HEK293T (cell line): ENCODE data around the gene CAMSAP1.
A peak's percentile ranks its signal among the peaks of the same experiment; 100 is the strongest.

Source experiments
- CTCF ChIA-PET: fragments of 350-600 bp; formaldehyde crosslinking; extraction: SDS; loops from one replicate; lab custom pipeline; 2021; ENCODE audit warnings: antibody characterized with exemption, inconsistent platforms; lab: Yijun Ruan, JAX
- POLR2A ChIA-PET: fragments of 350-600 bp; formaldehyde crosslinking; extraction: SDS; loops from one replicate; lab custom pipeline; 2020; ENCODE audit warnings: antibody characterized with exemption, inconsistent platforms; lab: Yijun Ruan, JAX
- DNase-seq: peaks from one replicate; pipeline ENCODE4 v3.0.0; 2012; ENCODE audit warnings: mixed read lengths; ENCODE audit errors: extremely low spot score
- ARNT ChIP-seq: fragments of 450-650 bp; IDR thresholded peaks from 2 replicates; pipeline ENCODE4 v1.6.1; 2017; ENCODE audit warnings: mild to moderate bottlenecking
- BHLHE40 ChIP-seq: fragments of 450-650 bp; IDR thresholded peaks from 2 replicates; pipeline ENCODE4 v1.6.1; 2016; ENCODE audit warnings: mild to moderate bottlenecking, moderate library complexity, borderline replicate concordance
- CTBP1 ChIP-seq: fragments of 450-650 bp; IDR thresholded peaks from 2 replicates; pipeline ENCODE4 v1.6.1; 2016; ENCODE audit warnings: borderline replicate concordance
- ELF4 ChIP-seq: fragments of 450-650 bp; IDR thresholded peaks from 2 replicates; pipeline ENCODE4 v1.6.1; 2017; ENCODE audit warnings: antibody characterized with exemption
- FOXA1 ChIP-seq: fragments of 450-650 bp; IDR thresholded peaks from 2 replicates; pipeline ENCODE4 v1.6.1; 2016; ENCODE audit warnings: mild to moderate bottlenecking
- FOXK2 ChIP-seq: fragments of 450-650 bp; IDR thresholded peaks from 2 replicates; pipeline ENCODE4 v1.6.1; 2016; ENCODE audit warnings: mild to moderate bottlenecking
- FOXM1 ChIP-seq: fragments of 450-650 bp; IDR thresholded peaks from 2 replicates; pipeline ENCODE4 v1.6.1; 2017; ENCODE audit warnings: mild to moderate bottlenecking, borderline replicate concordance
- HDGF ChIP-seq: fragments of 450-650 bp; IDR thresholded peaks from 2 replicates; pipeline ENCODE4 v1.6.1; 2017; ENCODE audit warnings: antibody characterized with exemption, borderline replicate concordance
- L3MBTL2 ChIP-seq: fragments of 450-650 bp; conservative IDR thresholded peaks from 2 replicates; pipeline ENCODE4 v1.6.1; 2016; ENCODE audit warnings: mild to moderate bottlenecking
- LEF1 ChIP-seq: fragments of 450-650 bp; IDR thresholded peaks from 2 replicates; pipeline ENCODE4 v1.6.1; 2017; ENCODE audit warnings: mild to moderate bottlenecking, borderline replicate concordance
- NFRKB ChIP-seq: fragments of 450-650 bp; IDR thresholded peaks from 2 replicates; pipeline ENCODE4 v1.6.1; 2016; ENCODE audit warnings: mild to moderate bottlenecking, moderate library complexity
- SP1 ChIP-seq: fragments of 450-650 bp; IDR thresholded peaks from 2 replicates; pipeline ENCODE4 v1.6.1; 2017
- SUZ12 ChIP-seq: fragments of 450-650 bp; IDR thresholded peaks from 2 replicates; pipeline ENCODE4 v1.6.1; 2016; ENCODE audit warnings: mild to moderate bottlenecking
- TARDBP ChIP-seq: fragments of 450-650 bp; IDR thresholded peaks from 2 replicates; pipeline ENCODE4 v1.6.1; 2016
- ZNF384 ChIP-seq: fragments of 450-650 bp; IDR thresholded peaks from 2 replicates; pipeline ENCODE4 v1.6.1; 2016
- TF ChIP-seq, protein P1 (sequence below): fragments of 450-650 bp; IDR thresholded peaks from 2 replicates; pipeline ENCODE4 v1.6.1; 2016

The CAMSAP1 gene

GRCh38 chr9:135909371-135909770 lies 2.0 kb upstream of the CAMSAP1 start:
- ChIA-PET POLR2A (no interaction called here), CTCF (no interaction called here)
- no peak for DNase-seq
- no peak for TF ChIP-seq ELF4
- no peak for TF ChIP-seq FOXM1

- DNase-seq: no peak
- ChIA-PET POLR2A (no interaction called here), CTCF (no interaction called here)
- TF ChIP-seq CTBP1 (no peak), ELF4 (no peak), ZNF384 (no peak), L3MBTL2 (no peak), ARNT (no peak), SP1 (no peak), HDGF (no peak), BHLHE40 (no peak), FOXK2 (no peak), NFRKB (no peak), LEF1 (no peak), FOXA1 (no peak), TARDBP (no peak)
- TF ChIP-seq, protein P1, sequence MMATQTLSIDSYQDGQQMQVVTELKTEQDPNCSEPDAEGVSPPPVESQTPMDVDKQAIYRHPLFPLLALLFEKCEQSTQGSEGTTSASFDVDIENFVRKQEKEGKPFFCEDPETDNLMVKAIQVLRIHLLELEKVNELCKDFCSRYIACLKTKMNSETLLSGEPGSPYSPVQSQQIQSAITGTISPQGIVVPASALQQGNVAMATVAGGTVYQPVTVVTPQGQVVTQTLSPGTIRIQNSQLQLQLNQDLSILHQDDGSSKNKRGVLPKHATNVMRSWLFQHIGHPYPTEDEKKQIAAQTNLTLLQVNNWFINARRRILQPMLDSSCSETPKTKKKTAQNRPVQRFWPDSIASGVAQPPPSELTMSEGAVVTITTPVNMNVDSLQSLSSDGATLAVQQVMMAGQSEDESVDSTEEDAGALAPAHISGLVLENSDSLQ: no peak
Observed at GRCh38 chr9:135908754-135909204, 1.4 kb upstream of the CAMSAP1 start.

DNA sequence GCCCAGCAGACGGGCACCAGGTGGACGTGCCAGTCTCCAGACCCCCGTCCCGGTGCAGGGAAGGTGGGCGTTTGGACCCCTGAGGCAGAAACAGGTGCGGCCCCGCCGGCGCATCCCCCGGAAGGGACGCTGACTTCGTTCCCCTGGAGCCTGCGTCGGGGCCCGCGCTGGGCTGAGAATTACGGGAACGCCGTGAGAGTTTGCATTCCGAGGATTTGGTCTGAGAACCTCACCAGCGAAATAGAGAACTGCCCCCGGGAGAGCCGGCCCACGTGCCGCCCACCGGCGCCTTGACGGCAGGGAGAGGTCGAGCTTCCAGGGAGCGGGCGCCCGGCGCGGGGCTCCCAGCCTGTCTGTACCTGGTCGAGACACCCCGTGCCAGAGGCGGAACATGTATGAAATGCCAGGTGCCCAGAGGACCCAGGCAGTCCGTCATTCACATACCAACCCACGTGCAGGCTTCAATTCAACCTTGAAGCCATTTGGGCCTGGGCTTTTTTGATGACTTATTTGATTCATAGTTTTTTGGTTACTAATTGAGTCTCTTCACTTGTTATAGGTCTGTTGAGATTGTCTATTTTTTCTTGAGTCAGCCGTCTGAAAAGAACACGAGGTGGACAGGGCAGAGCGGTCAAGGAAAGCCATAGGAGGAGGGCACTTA lies 877 bp upstream of the CAMSAP1 start:
- ChIA-PET CTCF (no interaction called here), POLR2A (no interaction called here)

GRCh38 chr9:135907006-135907430 lies 328 bp downstream of the CAMSAP1 start:
- POLR2A ChIA-PET: interaction anchor here (0.6 to 0.9 kb wide), 2 partner anchors 15 to 48 kb away, joined by 3 to 4 read pairs; no protein-coding TSS in a partner anchor
- peak; percentile 53 for DNase-seq
- CTCF ChIA-PET: no interaction called here
- TF ChIP-seq TARDBP: no peak
- TF ChIP-seq FOXM1: peak; percentile 55; the same call in 1 of the 2 replicates
- TF ChIP-seq BHLHE40: no peak
- no peak for TF ChIP-seq SP1
- no peak for TF ChIP-seq SUZ12
- TF ChIP-seq FOXK2: no peak

More for the DNA sequence above, 877 bp upstream of the CAMSAP1 start:
- TF ChIP-seq FOXK2 (no peak), HDGF (no peak), BHLHE40 (no peak), CTBP1 (no peak), ELF4 (no peak), TARDBP (no peak), L3MBTL2 (peak; percentile 89)
- no peak for DNase-seq

DNA sequence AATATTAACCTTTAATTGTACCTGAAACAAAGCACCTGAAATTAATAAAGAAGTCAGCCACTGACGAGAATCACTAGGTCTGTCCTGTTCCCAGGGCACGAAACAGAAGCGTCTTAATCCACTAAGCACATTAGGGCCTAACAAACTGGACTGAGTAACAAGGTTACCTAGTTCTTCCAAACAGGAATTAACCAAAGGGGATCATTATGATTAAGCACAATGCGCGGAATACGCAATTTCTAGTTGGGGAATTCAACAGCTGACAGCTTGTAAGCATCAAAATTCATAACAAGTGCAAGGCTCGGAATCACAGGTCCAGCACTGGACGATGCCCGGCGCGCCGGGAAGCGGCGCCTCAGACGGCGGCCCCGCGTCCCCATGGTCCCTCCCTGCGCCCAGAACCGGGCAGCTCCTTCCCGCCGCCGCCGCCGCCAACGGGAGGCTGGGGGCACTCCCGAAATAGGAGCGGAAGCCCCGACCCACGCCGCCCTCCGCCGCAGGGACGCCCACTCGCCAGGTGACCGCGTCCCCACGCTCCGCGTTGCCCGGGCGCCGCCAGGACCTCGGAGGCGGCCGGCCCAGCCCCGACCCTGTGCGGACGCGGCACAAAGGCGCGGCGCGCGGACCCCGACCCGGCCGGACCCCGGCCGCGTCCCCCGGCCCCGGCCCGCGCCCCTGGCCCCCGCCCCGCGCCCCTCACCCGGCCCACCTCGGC lies 898 bp downstream of the CAMSAP1 start:
- TF ChIP-seq BHLHE40: no peak
- TF ChIP-seq NFRKB: no peak
- no peak for TF ChIP-seq FOXA1
- no peak for DNase-seq
- ChIA-PET CTCF (no interaction called here), POLR2A (no interaction called here)

- ChIA-PET CTCF (no interaction called here), POLR2A (interaction anchor here (0.9 kb wide), 1 partner anchor 55 kb away, joined by 3 read pairs; the partner anchor contains the start of gene UBAC1)
- TF ChIP-seq SUZ12 (no peak), NFRKB (no peak), ARNT (no peak), SP1 (no peak), FOXA1 (no peak), ELF4 (no peak), FOXM1 (no peak)
- no peak for DNase-seq
Observed at GRCh38 chr9:135905380-135906258, 1.7 kb downstream of the CAMSAP1 start.

GRCh38 chr9:135903786-135904520 lies 3.4 kb downstream of the CAMSAP1 start:
- ChIA-PET POLR2A (no interaction called here), CTCF (no interaction called here)
- no peak for DNase-seq
- no peak for TF ChIP-seq FOXK2
- no peak for TF ChIP-seq ARNT
- no peak for TF ChIP-seq ELF4
- no peak for TF ChIP-seq SP1
